C1 segment of cervical spinal cord (tissue), 14 donors: ENCODE measurements around the gene ATP5F1D.
A peak's percentile ranks its signal among the peaks of the same experiment; 100 is the strongest.

ENCODE experiments used
- DNase-seq, 14 donors: peaks; one replicate each; lab custom pipeline; 2025; lab: John Stamatoyannopoulos, UW

Gene ATP5F1D

GRCh38 chr19:1257475-1258162, 16.1 kb downstream of the ATP5F1D start:
- DNase-seq: no peak

GRCh38 chr19:1258163-1258492, 16.6 kb downstream of the ATP5F1D start:
- DNase-seq: no peak

GRCh38 chr19:1258707-1259205, 17.2 kb downstream of the ATP5F1D start:
- no peak for DNase-seq

GRCh38 chr19:1259206-1259875, 17.8 kb downstream of the ATP5F1D start:
- peak in 6 of 14 donors; percentile 25 to 67 (median 47) for DNase-seq

- peak in 1 of 14 donors; percentile 55 for DNase-seq
Measured at GRCh38 chr19:1259876-1260748, 18.6 kb downstream of the ATP5F1D start.

GRCh38 chr19:1260749-1261537, 19.4 kb downstream of the ATP5F1D start:
- peak; percentile 43 to 94 (median 89) for DNase-seq

- peak in 1 of 14 donors; percentile 41 for DNase-seq
Measured at GRCh38 chr19:1261538-1261797, 19.9 kb downstream of the ATP5F1D start.

- DNase-seq: peak in 9 of 14 donors; percentile 31 to 80 (median 62)
Measured at GRCh38 chr19:1261798-1262622, 20.5 kb downstream of the ATP5F1D start.

- DNase-seq: no peak
Measured at GRCh38 chr19:1262623-1263123, 21.1 kb downstream of the ATP5F1D start.

GRCh38 chr19:1263188-1263587, 21.6 kb downstream of the ATP5F1D start:
- DNase-seq: no peak

GRCh38 chr19:1264801-1265614, 23.5 kb downstream of the ATP5F1D start:
- peak in 1 of 14 donors; percentile 45 for DNase-seq

- DNase-seq: peak in 1 of 14 donors; percentile 53
Measured at GRCh38 chr19:1265615-1266128, 24.1 kb downstream of the ATP5F1D start.

- DNase-seq: peak in 10 of 14 donors; percentile 36 to 82 (median 64)
Measured at GRCh38 chr19:1266129-1266915, 24.8 kb downstream of the ATP5F1D start.

GRCh38 chr19:1266916-1267476, 25.4 kb downstream of the ATP5F1D start:
- DNase-seq: peak; percentile 20 to 84 (median 66)

- peak in 1 of 14 donors; percentile 60 for DNase-seq
Measured at GRCh38 chr19:1267477-1268225, 26.1 kb downstream of the ATP5F1D start.

GRCh38 chr19:1268226-1269064, 26.9 kb downstream of the ATP5F1D start:
- DNase-seq: peak in 2 of 14 donors; percentile 46 to 66
